ENCODE measurements around the gene PTCH2. TPM values are rescaled to one million over a fixed set of nuclear protein-coding genes. Genes with fewer than 3 reads are reported as not detected.

Gene PTCH2
- total and polyA plus RNA-seq, 2 of the 13 experiments (the other 11 are each of a cell fraction or from before 2014, with no cell fraction given) = 0.60 to 1.5 TPM

- TF ChIP-seq ZNF234 (CRISPR knock-in tag; conservative IDR thresholded peaks at IDR 0.05) (no peak), PPARG (CRISPR knock-in tag; conservative IDR thresholded peaks at IDR 0.05) (no peak), POLR2AphosphoS2 (IDR thresholded peaks at IDR 0.05; ENCODE audit: low read depth, low read length) (no peak), ZNF788 (CRISPR knock-in tag; IDR thresholded peaks at IDR 0.05; ENCODE audit: borderline replicate concordance) (no peak), ZNF704 (CRISPR knock-in tag; IDR thresholded peaks at IDR 0.05; ENCODE audit: borderline replicate concordance) (no peak), MAF1 (CRISPR knock-in tag; IDR thresholded peaks at IDR 0.05; ENCODE audit: borderline replicate concordance) (no peak), CCAR2 (optimal IDR thresholded peaks at IDR 0.05; ENCODE audit: low read depth, low read length) (no peak), THYN1 (CRISPR knock-in tag; IDR thresholded peaks at IDR 0.05; ENCODE audit: borderline replicate concordance, low read depth) (no peak), KDM2A (CRISPR knock-in tag; IDR thresholded peaks at IDR 0.05; ENCODE audit: borderline replicate concordance, low read depth) (no peak), ZNF343 (CRISPR knock-in tag; IDR thresholded peaks at IDR 0.05) (no peak), NFIC (IDR thresholded peaks at IDR 0.05; ENCODE audit: low read length) (no peak)
Measured at GRCh38 chr1:44884746-44885145, 41.7 kb upstream of the PTCH2 start (continued).

- Histone ChIP-seq H3K4me2 (ENCODE audit: low read depth, low read length) (no peak overlapping the region), H3K9ac (ENCODE audit: insufficient read depth, low read depth, low read length) (no peak overlapping the region), H4K20me1 (ENCODE audit: insufficient read depth, low read length) (no peaks in the 10 kb centered on the region), H3K27me3 (ENCODE audit: control insufficient read depth in 1 of 2, insufficient read depth in 2 of 2, low read length in 2 of 2) (no peaks in the 10 kb centered on the region), H3K4me1 (ENCODE audit: insufficient read depth, low read length) (no peaks in the 10 kb centered on the region), H3K79me2 (ENCODE audit: insufficient read depth, low read length) (no peaks in the 10 kb centered on the region), H2AFZ (ENCODE audit: low read length) (no peak overlapping the region), H3K36me3 (replicated peaks in 1 of 2; ENCODE audit: control insufficient read depth in 1 of 2, insufficient read depth in 2 of 2, low read length in 2 of 2) (peaks cover 7 to 36% of the 10 kb centered on the region in 2 experiments; a peak in 3 of 5 replicates), H3K4me3 (replicated peaks in 1 of 3; ENCODE audit: insufficient read depth in 1 of 3, low read depth in 2 of 3, low read length in 3 of 3) (no peak overlapping the region), H3K27ac (ENCODE audit: extremely low read length, insufficient read depth, low read length) (no peak overlapping the region), H3K9me3 (ENCODE audit: low read length) (no peaks in the 10 kb centered on the region)
- intact Hi-C loops (cut with micrococcal nuclease; ENCODE audit: unreplicated experiment) = no loop called here
- BruUV-seq (replicated peaks) = no TSS peak
- ATAC-seq (no peak), FAIRE-seq (no peak), DNase-seq (ENCODE audit: low spot score) (no peak)
- POLR2A ChIA-PET = no interaction called here
- CTCF ChIA-PET (ENCODE audit: low intra/inter-chr PET ratio, low total read pairs) = no interaction called here
- in situ Hi-C loops (cut with HindIII; ENCODE audit: extremely low pct_ligation_motif_present, low pct_unique_long_range_greater_than_20kb) = no loop called here
- 97% methylated on average over 6 of the region's 7 CpGs for WGBS (ENCODE audit: low lambda C conversion rate)
- TF ChIP-seq CHD4 (IDR thresholded peaks at IDR 0.05; ENCODE audit: borderline replicate concordance, low read length) (no peak), ZBTB38 (CRISPR knock-in tag; IDR thresholded peaks at IDR 0.05) (no peak), ZSCAN5A (CRISPR knock-in tag; IDR thresholded peaks at IDR 0.05; ENCODE audit: borderline replicate concordance) (no peak), ZNF569 (CRISPR knock-in tag; IDR thresholded peaks at IDR 0.05; ENCODE audit: borderline replicate concordance) (no peak), IRF2 (CRISPR knock-in tag; IDR thresholded peaks at IDR 0.05) (no peak), HNRNPLL (IDR thresholded peaks at IDR 0.05; ENCODE audit: low read depth, low read length, poor library complexity, severe bottlenecking) (no peak), TRIM22 (IDR thresholded peaks at IDR 0.05) (no peak), ZSCAN29 (CRISPR knock-in tag; conservative IDR thresholded peaks at IDR 0.05) (no peak), SSRP1 (CRISPR knock-in tag; IDR thresholded peaks at IDR 0.05) (no peak), MAFF (IDR thresholded peaks at IDR 0.05; ENCODE audit: low read depth, low read length) (no peak), GLI4 (CRISPR knock-in tag; IDR thresholded peaks at IDR 0.05; ENCODE audit: borderline replicate concordance) (no peak)
Measured at GRCh38 chr1:44881011-44881632, 38.1 kb upstream of the PTCH2 start.

Data from HepG2 (cell line).